ENCODE measurements around the gene PITPNC1.

DNA sequence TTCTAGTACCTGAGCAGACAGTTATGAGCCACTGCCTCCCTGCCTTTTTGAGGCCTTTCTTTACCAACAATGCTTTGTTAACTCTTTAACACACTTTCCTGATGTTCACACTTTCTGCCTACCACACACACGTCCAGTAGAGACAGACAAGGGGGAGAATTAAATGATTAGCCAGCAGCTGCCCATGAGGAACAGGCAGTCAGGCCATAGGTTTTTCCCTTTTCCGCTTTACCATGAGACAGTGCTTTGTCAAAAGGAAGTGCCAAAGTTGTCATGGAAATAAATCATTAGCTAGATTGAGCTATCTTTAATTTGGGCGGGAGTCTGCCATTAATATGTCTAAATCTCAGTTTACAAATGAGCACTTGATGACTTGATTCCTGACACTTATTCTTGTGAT, 102.1 kb downstream of the PITPNC1 start:
- TF ChIP-seq, protein P1, sequence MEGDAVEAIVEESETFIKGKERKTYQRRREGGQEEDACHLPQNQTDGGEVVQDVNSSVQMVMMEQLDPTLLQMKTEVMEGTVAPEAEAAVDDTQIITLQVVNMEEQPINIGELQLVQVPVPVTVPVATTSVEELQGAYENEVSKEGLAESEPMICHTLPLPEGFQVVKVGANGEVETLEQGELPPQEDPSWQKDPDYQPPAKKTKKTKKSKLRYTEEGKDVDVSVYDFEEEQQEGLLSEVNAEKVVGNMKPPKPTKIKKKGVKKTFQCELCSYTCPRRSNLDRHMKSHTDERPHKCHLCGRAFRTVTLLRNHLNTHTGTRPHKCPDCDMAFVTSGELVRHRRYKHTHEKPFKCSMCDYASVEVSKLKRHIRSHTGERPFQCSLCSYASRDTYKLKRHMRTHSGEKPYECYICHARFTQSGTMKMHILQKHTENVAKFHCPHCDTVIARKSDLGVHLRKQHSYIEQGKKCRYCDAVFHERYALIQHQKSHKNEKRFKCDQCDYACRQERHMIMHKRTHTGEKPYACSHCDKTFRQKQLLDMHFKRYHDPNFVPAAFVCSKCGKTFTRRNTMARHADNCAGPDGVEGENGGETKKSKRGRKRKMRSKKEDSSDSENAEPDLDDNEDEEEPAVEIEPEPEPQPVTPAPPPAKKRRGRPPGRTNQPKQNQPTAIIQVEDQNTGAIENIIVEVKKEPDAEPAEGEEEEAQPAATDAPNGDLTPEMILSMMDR (IDR thresholded peaks at IDR 0.05), result no peak
- no peak for TF ChIP-seq POLR2AphosphoS5 (IDR thresholded peaks at IDR 0.05; ENCODE audit: insufficient read depth in 1 of 2, low read depth in 1 of 2)
